Neural cell (in vitro differentiated cells): ENCODE data around the gene LPXN.

Source experiments
- EZH2 ChIP-seq: fragments of 200-600, 300-800 bp; shearing (Covaris generic), sonication (generic); IDR thresholded peaks from 2 replicates; pipeline ENCODE4 v1.6.1; 2014; ENCODE audit warnings: antibody characterized with exemption, low read length, borderline replicate concordance, mild to moderate bottlenecking; ENCODE audit not compliant: insufficient read depth, poor library complexity, severe bottlenecking
- RAD21 ChIP-seq: fragments of 450-650 bp; conservative IDR thresholded peaks from 2 replicates; pipeline ENCODE4 v1.6.1; 2014; ENCODE audit warnings: antibody characterized with exemption, mild to moderate bottlenecking, moderate library complexity
- REST ChIP-seq: IDR thresholded peaks from 2 replicates; pipeline ENCODE4 v1.6.1; 2012; ENCODE audit warnings: borderline replicate concordance

GRCh38 chr11:58594826-58595225 is 19.2 kb upstream of the LPXN start:
- TF ChIP-seq EZH2 (no peak), RAD21 (no peak), REST (no peak)
